GM21576 (cell line): ENCODE data around the gene KDM4B.
"Not testable (repeated sequence)": the region's sequence is repeated elsewhere in the genome, so short reads cannot be mapped to it uniquely, and the experiment has no call there.

Source experiments
- ATAC-seq: cut with Tn5 transposase; IDR thresholded peaks from one replicate; pipeline ENCODE4 v1.9.1; 2021; ENCODE audit warnings: mild to moderate bottlenecking, moderate library complexity; ENCODE audit not compliant: unreplicated experiment

Gene KDM4B

DNA sequence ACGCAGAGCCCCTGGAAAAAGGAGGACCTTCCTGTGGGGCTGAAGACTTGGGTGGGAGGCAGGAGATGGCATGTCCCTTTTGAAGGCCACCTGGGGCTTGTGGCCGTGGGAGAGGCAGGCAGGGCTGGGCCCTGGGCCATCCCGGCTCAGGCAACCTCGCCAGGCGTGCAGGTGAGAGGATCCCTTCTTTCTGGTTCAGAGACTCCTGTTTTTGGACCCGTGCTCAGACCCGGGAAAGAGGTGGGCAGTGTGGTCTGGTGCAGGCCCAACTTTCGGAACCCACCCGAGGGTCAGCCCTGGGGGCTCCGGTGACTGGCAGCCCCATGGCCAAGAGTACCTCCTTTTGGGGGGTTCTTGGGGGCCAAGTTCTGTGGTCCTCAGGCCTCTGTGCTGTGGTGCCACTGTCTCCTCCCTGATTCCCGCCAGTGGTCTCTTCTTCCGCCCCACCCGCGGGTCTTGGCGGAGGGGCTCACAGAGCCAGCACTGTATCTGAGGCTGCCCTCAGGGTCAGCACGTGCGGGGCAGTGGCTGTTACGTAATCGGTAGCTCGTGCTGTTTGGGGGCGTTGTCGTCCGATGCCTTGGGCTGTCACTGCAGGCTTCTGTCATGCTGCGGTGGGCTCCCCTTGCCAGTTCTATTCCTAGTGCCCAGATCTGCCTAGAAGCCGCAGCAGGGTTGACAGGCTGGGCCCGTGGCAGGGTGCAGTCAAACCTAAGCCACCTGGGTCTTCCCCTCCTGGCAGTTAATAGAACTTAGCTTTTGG is 42.7 kb downstream of the KDM4B start:
- ATAC-seq: no peak

GRCh38 chr19:5012688-5013457 is 44.0 kb downstream of the KDM4B start:
- no peak for ATAC-seq

DNA sequence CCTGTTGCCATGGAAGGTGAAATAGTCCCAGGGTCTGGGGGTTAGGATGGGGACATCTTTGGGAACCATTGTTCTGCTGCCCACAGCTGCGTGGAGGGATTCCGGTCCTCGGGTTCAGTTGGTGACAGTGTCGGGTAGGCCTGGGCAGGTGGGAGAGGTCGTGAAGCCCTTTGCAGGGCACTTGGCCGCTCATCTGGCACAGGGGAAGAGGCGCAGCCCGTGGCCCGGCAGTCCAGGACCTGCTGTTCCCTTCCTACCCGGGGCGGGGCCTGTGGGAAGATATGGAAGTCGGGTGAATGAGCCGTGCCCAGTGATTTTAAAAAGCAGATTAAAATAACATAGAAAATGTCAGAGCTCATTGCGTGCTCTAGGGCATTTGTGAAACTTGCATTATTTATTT is 44.8 kb downstream of the KDM4B start:
- no peak for ATAC-seq

DNA sequence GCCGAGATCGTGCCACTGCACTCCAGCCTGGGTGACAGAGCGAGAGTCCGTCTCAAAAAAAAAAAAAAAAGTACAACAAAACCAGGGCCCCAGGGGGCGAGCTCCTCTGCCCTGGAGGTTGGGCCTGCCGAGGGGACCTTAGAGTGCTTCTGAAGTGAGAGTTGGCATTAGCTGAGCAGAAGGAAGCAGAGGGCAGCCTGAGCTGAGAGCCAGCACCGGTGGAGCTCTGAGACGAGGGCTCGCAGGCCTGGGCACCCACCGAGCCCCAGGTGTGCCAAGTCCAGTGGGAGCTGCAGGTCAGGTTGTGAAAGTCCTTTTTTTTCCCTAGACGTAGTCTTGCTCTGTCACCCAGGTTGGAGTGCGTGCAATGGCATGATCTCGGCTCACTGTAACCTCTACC is 46.0 kb downstream of the KDM4B start:
- ATAC-seq: no peak

GRCh38 chr19:5016268-5016667 is 47.4 kb downstream of the KDM4B start:
- no peak for ATAC-seq

GRCh38 chr19:5016781-5017180 is 47.9 kb downstream of the KDM4B start:
- ATAC-seq: no peak

- no peak for ATAC-seq
Measured at GRCh38 chr19:5017235-5017634, 48.3 kb downstream of the KDM4B start.

GRCh38 chr19:5018224-5019015 is 49.5 kb downstream of the KDM4B start:
- no peak for ATAC-seq

GRCh38 chr19:5020368-5020767 is 51.5 kb downstream of the KDM4B start:
- no peak for ATAC-seq

DNA sequence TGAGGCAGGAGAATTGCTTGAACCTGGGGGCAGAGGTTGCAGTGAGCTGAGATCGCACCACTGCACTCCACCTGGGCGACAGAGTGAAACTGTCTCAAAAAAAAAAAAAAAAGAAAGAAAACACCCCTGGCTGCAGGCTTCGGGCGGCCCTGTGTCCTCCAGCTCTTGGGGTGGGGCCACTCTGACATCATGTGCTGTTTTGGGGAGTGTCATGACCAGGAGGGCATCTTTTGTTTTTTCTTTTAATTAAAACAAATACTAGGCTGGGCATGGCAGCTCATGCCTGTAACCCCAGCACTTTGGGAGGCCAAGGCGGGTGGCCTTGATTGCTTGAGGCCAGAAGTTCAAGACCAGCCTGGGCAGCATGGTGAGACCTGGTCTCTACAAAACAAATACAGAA is 52.1 kb downstream of the KDM4B start:
- ATAC-seq: no peak

GRCh38 chr19:5022066-5022860 is 53.4 kb downstream of the KDM4B start:
- no peak for ATAC-seq

- ATAC-seq: no peak
Measured at GRCh38 chr19:5023128-5023571, 54.2 kb downstream of the KDM4B start.

GRCh38 chr19:5024282-5024681 is 55.4 kb downstream of the KDM4B start:
- no peak for ATAC-seq

DNA sequence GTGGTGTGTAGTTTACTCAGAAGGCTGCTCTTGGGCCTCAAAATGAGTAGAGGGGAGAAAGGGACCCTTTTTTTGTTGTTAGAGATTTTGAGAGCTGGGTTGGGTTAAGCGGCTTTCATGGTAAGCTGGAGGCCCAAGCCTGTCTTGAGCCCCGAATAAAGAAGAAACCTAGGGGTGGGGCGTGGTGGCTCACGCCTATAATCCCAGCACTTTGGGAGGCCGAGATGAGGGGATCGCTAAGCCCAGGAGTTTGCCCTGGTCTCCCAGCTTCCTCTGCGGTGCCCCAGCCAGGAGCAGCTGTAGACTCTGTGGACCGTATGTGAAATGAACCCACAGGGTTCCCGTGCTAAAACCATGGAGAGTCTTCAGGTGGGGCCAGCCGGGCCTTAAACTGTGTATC is 56.1 kb downstream of the KDM4B start:
- ATAC-seq: no peak

DNA sequence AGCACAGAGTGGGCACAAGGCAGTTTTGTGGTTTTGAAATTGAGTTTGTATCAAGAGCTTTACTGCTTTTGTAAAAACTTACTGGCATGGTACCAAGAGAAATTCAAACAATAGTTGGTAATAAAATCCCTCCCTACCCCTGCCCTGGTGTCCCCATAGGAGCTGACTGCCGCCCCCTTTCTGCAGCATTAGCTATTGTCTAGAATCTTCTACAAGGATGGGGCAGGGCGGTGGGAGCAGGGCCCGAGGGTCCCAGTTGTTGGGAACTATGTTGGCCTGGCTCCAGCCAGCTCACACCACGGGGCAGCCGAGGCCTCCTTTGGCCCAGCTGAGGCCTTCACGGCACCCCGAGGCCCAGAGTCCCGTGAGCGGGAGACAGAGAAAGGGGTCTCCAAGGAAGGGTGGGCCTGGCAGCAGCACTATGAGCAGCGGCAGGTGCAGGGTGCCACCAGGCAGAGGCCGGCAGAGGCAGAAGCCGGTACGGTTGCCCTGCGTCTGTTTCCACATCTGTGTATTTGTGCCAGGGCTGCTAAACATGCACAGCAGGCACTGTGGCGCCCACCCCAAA is 57.9 kb downstream of the KDM4B start:
- no peak for ATAC-seq

DNA sequence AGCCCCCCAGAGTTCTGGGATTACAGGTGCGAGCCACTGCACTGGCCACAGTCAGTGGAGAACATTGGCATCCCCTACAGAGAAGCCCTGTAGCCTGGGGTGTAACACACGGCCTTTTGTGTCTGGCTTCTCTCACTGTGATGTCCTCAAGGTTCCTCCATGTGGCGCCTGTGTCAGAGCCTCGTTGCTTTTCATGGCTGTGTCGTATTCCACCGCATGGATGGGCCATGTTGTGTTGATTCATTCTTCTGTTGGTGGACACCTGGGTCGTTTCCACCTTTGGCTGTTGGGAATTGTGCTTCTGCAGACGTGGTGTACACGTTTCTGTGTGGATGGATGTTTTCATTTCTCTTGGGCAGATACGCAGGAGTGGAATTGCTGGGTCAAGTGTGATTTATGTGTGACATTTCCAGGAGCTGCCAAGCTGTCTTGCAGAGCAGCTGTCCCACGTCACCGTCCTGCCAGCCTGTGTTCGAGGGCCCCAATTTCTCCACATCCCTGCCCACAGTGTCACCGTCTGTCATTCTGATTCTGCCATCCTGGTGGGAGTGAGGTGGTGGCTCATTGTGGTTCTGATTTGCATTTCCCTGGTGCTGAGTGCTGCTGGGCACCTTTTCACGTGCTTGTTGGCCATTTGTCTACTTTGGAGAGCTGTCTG is 59.4 kb downstream of the KDM4B start:
- no peak for ATAC-seq

DNA sequence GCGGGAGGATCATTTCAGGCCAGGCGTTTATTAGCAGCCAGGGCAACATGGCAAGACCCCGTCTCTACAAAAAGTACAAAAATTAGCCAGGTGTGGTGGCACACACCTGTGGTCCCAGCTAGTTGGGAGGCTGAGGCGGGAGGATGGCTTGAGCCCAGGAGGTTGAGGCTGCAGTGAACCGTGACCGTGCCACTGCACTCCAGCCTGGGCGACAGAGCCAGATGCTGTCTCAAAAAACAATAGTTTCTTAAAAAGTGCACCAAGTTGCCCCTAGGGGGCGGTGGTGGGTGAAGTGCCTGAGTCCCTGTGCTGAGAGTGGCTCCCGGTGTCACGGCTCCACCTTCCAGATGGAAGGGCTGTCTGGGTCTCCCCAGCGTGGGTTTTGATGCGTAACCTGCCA is 60.7 kb downstream of the KDM4B start:
- not testable (repeated sequence) for ATAC-seq

DNA sequence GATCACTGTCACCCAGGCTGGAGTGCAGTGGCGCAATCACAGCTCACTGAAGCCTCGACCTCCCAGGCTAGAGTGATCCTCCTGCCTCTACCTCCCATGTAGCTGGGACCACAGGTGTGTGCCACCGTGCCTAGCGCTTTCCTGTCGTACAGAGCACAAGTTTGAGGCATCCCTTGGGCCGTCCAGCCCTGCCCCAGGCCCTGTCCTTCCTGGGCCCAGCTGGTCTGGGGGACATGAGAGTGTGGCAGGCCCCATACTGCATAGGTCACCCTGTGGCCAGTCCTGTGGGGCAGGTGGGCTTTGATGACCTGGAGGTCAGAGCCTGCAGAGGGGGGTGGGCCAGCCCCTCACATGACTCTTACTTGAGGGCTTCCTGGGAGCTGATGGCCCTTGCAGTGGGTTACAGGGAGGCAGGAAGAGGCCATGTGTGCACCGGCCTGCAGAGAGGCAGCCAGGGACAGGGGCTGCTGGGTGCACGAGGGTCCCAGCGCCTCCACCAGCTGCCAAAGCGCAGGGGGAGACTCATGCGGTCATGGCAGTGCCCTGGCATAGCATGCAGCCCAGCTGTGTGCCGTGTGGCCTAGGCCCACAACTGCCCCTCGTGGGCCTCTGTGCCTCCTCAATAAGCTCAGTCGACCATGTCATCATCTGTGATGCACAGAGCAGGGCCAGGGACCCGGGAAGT is 61.4 kb downstream of the KDM4B start:
- no peak for ATAC-seq

DNA sequence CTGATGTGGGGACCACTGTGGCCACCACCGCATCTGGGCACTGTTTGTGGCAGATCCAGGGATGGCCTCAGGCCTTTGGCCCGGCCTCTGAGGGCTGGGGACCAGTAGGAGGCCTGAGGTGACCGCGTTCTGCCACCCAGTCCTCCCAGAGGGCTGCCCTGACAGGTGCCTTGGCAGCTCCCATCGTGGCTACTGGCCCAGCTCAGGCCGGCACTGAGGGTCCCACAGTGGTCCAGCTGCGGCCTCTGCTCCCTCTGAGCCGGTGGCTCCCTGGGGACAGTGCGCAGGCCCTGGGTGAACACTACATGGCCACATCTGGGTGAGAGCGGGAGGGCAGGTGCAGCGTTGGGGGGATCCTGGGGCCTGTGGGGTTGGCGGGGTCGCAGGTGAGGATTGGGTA is 61.9 kb downstream of the KDM4B start:
- ATAC-seq: no peak
